Muscle of leg (tissue), 16 donors: Measurements from ENCODE around the gene ALKBH1. TPM values are rescaled to one million over a fixed set of nuclear protein-coding genes. Genes with fewer than 3 reads are reported as not detected.
"Not testable (repeated sequence)": the region's sequence is repeated elsewhere in the genome, so short reads cannot be mapped to it uniquely, and the experiment has no call there.

Source experiments
- DNase-seq: peaks from one replicate; pipeline ENCODE4 v3.0.0; 2013
- H3K27ac ChIP-seq: one replicate; pipeline ENCODE4 v1.5.1; 2013; ENCODE audit warnings: mild to moderate bottlenecking, low read length, control low read depth
- H3K27me3 ChIP-seq: one replicate; pipeline ENCODE4 v1.6.1; 2013; ENCODE audit warnings: low read length; ENCODE audit not compliant: control insufficient read depth, insufficient read depth
- H3K36me3 ChIP-seq: one replicate; pipeline ENCODE4 v1.6.1; 2013; ENCODE audit warnings: low read length; ENCODE audit not compliant: control insufficient read depth, insufficient read depth
- H3K4me1 ChIP-seq: one replicate; pipeline ENCODE4 v1.6.1; 2013; ENCODE audit warnings: low read length; ENCODE audit not compliant: control insufficient read depth, insufficient read depth
- H3K4me3 ChIP-seq: one replicate; pipeline ENCODE4 v1.5.1; 2013; ENCODE audit warnings: low read length, control low read depth
- H3K9me3 ChIP-seq: replicated peaks from 2 replicates; pipeline ENCODE4 v1.6.1; 2013; ENCODE audit warnings: low read depth, low read length; ENCODE audit not compliant: control insufficient read depth
- WGBS: methylation state at CpG from one replicate; pipeline ENCODE4 v1.1.5; 2013; ENCODE audit warnings: missing lambda C conversion rate; ENCODE audit not compliant: insufficient coverage; 5-methylcytosine and 5-hydroxymethylcytosine counted together
- long read RNA-seq, 11 donors: transcript quantifications; one replicate each; lab custom pipeline, GENCODE V29; 2026
- polyA plus RNA-seq, 8 donors: library from polyadenylated mRNA; unstranded; fragments of 120-200 nt; gene quantifications; one replicate each; pipeline versions ENCODE4 v1.2.1 to v1.2.3, GENCODE V29; 2013; ENCODE audit warnings: inconsistent platforms in 1 of 8, low replicate concordance in 1 of 8; ENCODE audit not compliant: insufficient read length in 8 of 8, insufficient read depth in 1 of 8
- total RNA-seq: library from RNA; stranded (reverse); fragments of 120-200 nt; gene quantifications from one replicate; pipeline ENCODE4 v1.2.4, GENCODE V29; 2013

The ALKBH1 gene
- total RNA-seq, result 11.4 TPM
- polyA plus RNA-seq, result 10 to 100 TPM in 5 of 8 donors, 1 to 10 TPM in 3; 9.1 to 13.1 (median 10.3) TPM
- long read RNA-seq, donor 1, result 0 reads
- long read RNA-seq, donor 2, partial matches to known transcripts, result 0 of 3 reads
- long read RNA-seq, donor 2, other reads (novel, unspliced or antisense), result 0 of 3 reads
- long read RNA-seq, donor 3, partial matches to known transcripts, result 0 of 2 reads
- long read RNA-seq, donor 3, other reads (novel, unspliced or antisense), result 0 of 2 reads
- long read RNA-seq, donor 4, partial matches to known transcripts, result 0 of 1 reads
- long read RNA-seq, donor 4, other reads (novel, unspliced or antisense), result 0 of 1 reads
- long read RNA-seq, donor 5, transcript ALKBH1-201 (6 exons, 2,594 nt), result major isoform, 5 of 5 reads
- long read RNA-seq, donor 5, partial matches to known transcripts, result 0 of 5 reads
- long read RNA-seq, donor 5, other reads (novel, unspliced or antisense), result 0 of 5 reads
- long read RNA-seq, donor 6, transcript ALKBH1-201 (6 exons, 2,594 nt), result major isoform, 5 of 5 reads
- long read RNA-seq, donor 6, partial matches to known transcripts, result 0 of 5 reads
- long read RNA-seq, donor 6, other reads (novel, unspliced or antisense), result 0 of 5 reads
- long read RNA-seq, donor 7, partial matches to known transcripts, result 0 of 3 reads
- long read RNA-seq, donor 7, other reads (novel, unspliced or antisense), result 0 of 3 reads
- long read RNA-seq, donor 8, partial matches to known transcripts, result 0 of 2 reads
- long read RNA-seq, donor 8, other reads (novel, unspliced or antisense), result 0 of 2 reads
- long read RNA-seq, donor 9, partial matches to known transcripts, result 0 of 3 reads
- long read RNA-seq, donor 9, other reads (novel, unspliced or antisense), result 0 of 3 reads
- long read RNA-seq, donor 10, partial matches to known transcripts, result 66 of 448 reads
- long read RNA-seq, donor 10, other reads (novel, unspliced or antisense), result 381 of 448 reads
- long read RNA-seq, donor 11, partial matches to known transcripts, result 0 of 1 reads
- long read RNA-seq, donor 11, other reads (novel, unspliced or antisense), result 0 of 1 reads

GRCh38 chr14:77707724-77708408 is at the start of gene ALKBH1, which contains the start of gene SLIRP:
Gene ALKBH1, minus strand, starts transcription at chr14:77708023. Its CDS starts 19 bp downstream, at chr14:77708004.
Gene SLIRP, plus strand, starts transcription at chr14:77708103. Its CDS starts 9 bp downstream, at chr14:77708112.
- peaks cover 40% of the 10 kb centered on the region for H3K36me3 ChIP-seq

GRCh38 chr14:77752799-77753516 is 45.1 kb upstream of the ALKBH1 start:
- Histone ChIP-seq H3K36me3 (peaks cover 52% of the 10 kb centered on the region), H3K9me3 (no peaks in the 10 kb centered on the region), H3K4me3 (no peak overlapping the region), H3K27ac (no peak overlapping the region), H3K27me3 (no peaks in the 10 kb centered on the region), H3K4me1 (no peaks in the 10 kb centered on the region)
- no CpG with 5 or more reads among the region's 3 CpGs for WGBS
- DNase-seq, result no peak

More at GRCh38 chr14:77707724-77708408, at the start of gene ALKBH1, which contains the start of gene SLIRP:
- peak within 1 kb of the TSS; percentile 70 for H3K27ac ChIP-seq
- no peaks in the 10 kb centered on the region for H3K27me3 ChIP-seq
- DNase-seq, result peak; percentile 96
- peaks cover 7% of the 10 kb centered on the region for H3K4me1 ChIP-seq
- peak within 1 kb of the TSS; percentile 87 for H3K4me3 ChIP-seq
- under 1% methylated on average over 47 of the region's 49 CpGs for WGBS
- no peaks in the 10 kb centered on the region for H3K9me3 ChIP-seq

- Histone ChIP-seq H3K4me1 (no peaks in the 10 kb centered on the region), H3K27me3 (no peaks in the 10 kb centered on the region), H3K4me3 (no peak overlapping the region), H3K27ac (no peak overlapping the region), H3K9me3 (no peaks in the 10 kb centered on the region), H3K36me3 (peaks cover 55% of the 10 kb centered on the region)
- DNase-seq, result no peak
- WGBS, result no CpG with 5 or more reads among the region's 2 CpGs
Measured at GRCh38 chr14:77752266-77752665, 44.4 kb upstream of the ALKBH1 start.

GRCh38 chr14:77747425-77747824 is 39.6 kb upstream of the ALKBH1 start:
- not testable (repeated sequence) for DNase-seq, H3K4me1 ChIP-seq, H3K27me3 ChIP-seq, H3K4me3 ChIP-seq, H3K9me3 ChIP-seq, H3K27ac ChIP-seq
- H3K36me3 ChIP-seq, result peaks cover 41% of the 10 kb centered on the region
- WGBS, result 90% methylated on average over 26 of the region's 33 CpGs

- H3K36me3 ChIP-seq, result peaks cover 33% of the 10 kb centered on the region
- WGBS, result 86% methylated on average over 1 of the region's 4 CpGs
- H3K4me1 ChIP-seq, result no peaks in the 10 kb centered on the region
- no peak for DNase-seq
- no peaks in the 10 kb centered on the region for H3K27me3 ChIP-seq
- no peaks in the 10 kb centered on the region for H3K9me3 ChIP-seq
- no peak overlapping the region for H3K4me3 ChIP-seq
- no peak overlapping the region for H3K27ac ChIP-seq
Measured at GRCh38 chr14:77746064-77746702, 38.4 kb upstream of the ALKBH1 start.

- H3K4me3 ChIP-seq, result no peak overlapping the region
- no peaks in the 10 kb centered on the region for H3K27me3 ChIP-seq
- no peak for DNase-seq
- H3K9me3 ChIP-seq, result no peaks in the 10 kb centered on the region
- no peak overlapping the region for H3K27ac ChIP-seq
- peaks cover 25% of the 10 kb centered on the region for H3K36me3 ChIP-seq
- no peaks in the 10 kb centered on the region for H3K4me1 ChIP-seq
- WGBS, result no CpG with 5 or more reads among the region's 2 CpGs
Measured at GRCh38 chr14:77741438-77741837, 33.6 kb upstream of the ALKBH1 start.

- no peaks in the 10 kb centered on the region for H3K9me3 ChIP-seq
- no peak for DNase-seq
- no peaks in the 10 kb centered on the region for H3K4me1 ChIP-seq
- H3K27me3 ChIP-seq, result no peaks in the 10 kb centered on the region
- H3K27ac ChIP-seq, result peak overlapping the region; percentile 11
- WGBS, result 93% methylated on average over 3 of the region's 7 CpGs
- H3K36me3 ChIP-seq, result peaks cover 28% of the 10 kb centered on the region
- no peak overlapping the region for H3K4me3 ChIP-seq
Measured at GRCh38 chr14:77738559-77739250, 30.9 kb upstream of the ALKBH1 start.

GRCh38 chr14:77730976-77731497 is 23.2 kb upstream of the ALKBH1 start:
- H3K9me3 ChIP-seq, result no peaks in the 10 kb centered on the region
- H3K4me3 ChIP-seq, result no peak overlapping the region
- H3K36me3 ChIP-seq, result peaks cover 57% of the 10 kb centered on the region
- H3K4me1 ChIP-seq, result no peaks in the 10 kb centered on the region
- no CpG with 5 or more reads among the region's 3 CpGs for WGBS
- DNase-seq, result no peak
- no peaks in the 10 kb centered on the region for H3K27me3 ChIP-seq
- H3K27ac ChIP-seq, result no peak overlapping the region
